CD4-positive, alpha-beta memory T cell (primary cell): ENCODE data around the gene KCNQ2. TPM values are rescaled to one million over a fixed set of nuclear protein-coding genes. Genes with fewer than 3 reads are reported as not detected.

Source experiments
- CTCF ChIA-PET: fragments of 350-600 bp; sonication (Branson Sonifier 250); formaldehyde crosslinking; loops from one replicate; lab custom pipeline; 2021; ENCODE audit warnings: inconsistent platforms; ENCODE audit not compliant: partially characterized antibody; lab: Charles Lee
- POLR2A ChIA-PET: fragments of 350-600 bp; sonication (Branson Sonifier 250); formaldehyde crosslinking; loops from one replicate; lab custom pipeline; 2021; ENCODE audit not compliant: partially characterized antibody; lab: Charles Lee
- DNase-seq, 5 donors: peaks; one replicate each; pipeline versions ENCODE4 v3.0.0 to v3.0.0-alpha.2; 2020 to 2022; ENCODE audit warnings: mixed read lengths in 1 of 5
- H3K27ac ChIP-seq: one replicate; pipeline ENCODE4 v1.7.0; 2013; ENCODE audit warnings: low read depth, low read length
- H3K27me3 ChIP-seq: 2 replicates; pipeline ENCODE4 v1.7.0; 2013; ENCODE audit warnings: mild to moderate bottlenecking, low read length, moderate library complexity; ENCODE audit not compliant: insufficient read depth
- H3K36me3 ChIP-seq: 2 replicates; pipeline ENCODE4 v1.7.0; 2013; ENCODE audit warnings: mild to moderate bottlenecking, low read length, moderate library complexity; ENCODE audit not compliant: insufficient read depth
- H3K4me1 ChIP-seq: 2 replicates; pipeline ENCODE4 v1.7.0; 2013; ENCODE audit warnings: mild to moderate bottlenecking, low read length, moderate library complexity; ENCODE audit not compliant: insufficient read depth
- H3K4me3 ChIP-seq, 2 donors: one replicate each; pipeline ENCODE4 v1.7.0; 2013; ENCODE audit warnings: low read length in 2 of 2, mild to moderate bottlenecking in 1 of 2
- H3K9me3 ChIP-seq, 2 donors: one replicate each; pipeline ENCODE4 v1.7.0; 2013; ENCODE audit warnings: low read length in 2 of 2, control low read depth in 1 of 2; ENCODE audit not compliant: control insufficient read depth in 1 of 2
- H3K27ac Mint-ChIP-seq, 7 donors: one replicate each; pipeline ENCODE4 v1.8.0; 2020 to 2021; ENCODE audit warnings: mixed read lengths in 7 of 7, mild to moderate bottlenecking in 6 of 7, inconsistent platforms in 3 of 7, moderate library complexity in 3 of 7
- H3K27me3 Mint-ChIP-seq, 2 donors: one replicate each; pipeline ENCODE4 v1.8.0; 2020 to 2021; ENCODE audit warnings: mixed read lengths in 2 of 2
- H3K36me3 Mint-ChIP-seq, 2 donors: one replicate each; pipeline ENCODE4 v1.8.0; 2020 to 2021; ENCODE audit warnings: mixed read lengths in 2 of 2, inconsistent platforms in 1 of 2, mild to moderate bottlenecking in 1 of 2
- H3K4me1 Mint-ChIP-seq, 4 donors: one replicate each; pipeline ENCODE4 v1.8.0; 2020 to 2021; ENCODE audit warnings: mixed read lengths in 4 of 4, mild to moderate bottlenecking in 1 of 4
- H3K4me3 Mint-ChIP-seq, 8 donors: one replicate each; pipeline ENCODE4 v1.8.0; 2020 to 2021; ENCODE audit warnings: mixed read lengths in 8 of 8, mild to moderate bottlenecking in 7 of 8, moderate library complexity in 6 of 8, inconsistent platforms in 3 of 8
- H3K9me3 Mint-ChIP-seq, 8 donors: one replicate each; pipeline ENCODE4 v1.8.0; 2020 to 2021; ENCODE audit warnings: mixed read lengths in 8 of 8, mild to moderate bottlenecking in 5 of 8, inconsistent platforms in 3 of 8, moderate library complexity in 1 of 8
- intact Hi-C: fragments of 100-400 bp; cut with micrococcal nuclease; formaldehyde crosslinking; loops from one replicate; pipeline ENCODE4 v1.15.1; 2023
- polyA plus RNA-seq, 2 donors: library from polyadenylated mRNA; unstranded; fragments of 300-500 nt; fragmentation: Illumina TruSeq; gene quantifications; one replicate each; pipeline ENCODE4 v1.2.3, GENCODE V29; 2021
- total RNA-seq, 2 experiments: library from RNA; stranded (reverse); gene quantifications; one replicate each; pipeline ENCODE4 v1.2.3, GENCODE V29; 2021

Gene KCNQ2
- total and polyA plus RNA-seq, 4 experiments from 2014 or later: not detected

GRCh38 chr20:63458170-63459069 is 14.0 kb downstream of the KCNQ2 start:
- Histone ChIP-seq H3K9me3 (no peaks in the 10 kb centered on the region), H3K4me1 (no peaks in the 10 kb centered on the region), H3K27me3 (no peaks in the 10 kb centered on the region), H3K4me3 (no peak overlapping the region), H3K36me3 (no peaks in the 10 kb centered on the region), H3K27ac (no peak overlapping the region)
- no peak for DNase-seq
- H3K4me3 Mint-ChIP-seq: no peak overlapping the region
- no peaks in the 10 kb centered on the region for H3K36me3 Mint-ChIP-seq
- peaks cover 0 to 11% (median under 1%) of the 10 kb centered on the region in 4 donors for H3K4me1 Mint-ChIP-seq
- H3K27ac Mint-ChIP-seq: no peak overlapping the region
- peaks cover 22 to 27% of the 10 kb centered on the region in 2 donors for H3K27me3 Mint-ChIP-seq
- ChIA-PET POLR2A (no interaction called here), CTCF (no interaction called here)
- H3K9me3 Mint-ChIP-seq: peaks cover 0 to 2% (median 0%) of the 10 kb centered on the region in 8 donors
- intact Hi-C loops: no loop called here

- peaks cover 18 to 23% of the 10 kb centered on the region in 2 donors for H3K27me3 Mint-ChIP-seq
- POLR2A ChIA-PET: no interaction called here
These were observed 14.7 kb downstream of the KCNQ2 start for GRCh38 chr20:63457737-63458136.

GRCh38 chr20:63456429-63457284 is 15.8 kb downstream of the KCNQ2 start:
- H3K27ac ChIP-seq: no peak overlapping the region
- intact Hi-C loops: no loop called here
- no peaks in the 10 kb centered on the region for H3K36me3 ChIP-seq
- no peaks in the 10 kb centered on the region for H3K9me3 ChIP-seq
- no peaks in the 10 kb centered on the region for H3K4me1 ChIP-seq
- no peaks in the 10 kb centered on the region for H3K36me3 Mint-ChIP-seq
- ChIA-PET POLR2A (no interaction called here), CTCF (no interaction called here)
- H3K9me3 Mint-ChIP-seq: no peaks in the 10 kb centered on the region
- peaks cover 0 to 11% (median under 1%) of the 10 kb centered on the region in 4 donors for H3K4me1 Mint-ChIP-seq
- H3K27me3 ChIP-seq: no peaks in the 10 kb centered on the region
- H3K4me3 Mint-ChIP-seq: no peak overlapping the region
- no peak for DNase-seq
- H3K27ac Mint-ChIP-seq: no peak overlapping the region
- H3K4me3 ChIP-seq: no peak overlapping the region
- peaks cover 18 to 20% of the 10 kb centered on the region in 2 donors for H3K27me3 Mint-ChIP-seq

More at GRCh38 chr20:63457737-63458136, 14.7 kb downstream of the KCNQ2 start:
- no peaks in the 10 kb centered on the region for H3K9me3 ChIP-seq
- peaks cover 0 to 11% (median under 1%) of the 10 kb centered on the region in 4 donors for H3K4me1 Mint-ChIP-seq
- DNase-seq: no peak
- no peaks in the 10 kb centered on the region for H3K4me1 ChIP-seq
- intact Hi-C loops: no loop called here
- no peak overlapping the region for H3K27ac ChIP-seq
- H3K27me3 ChIP-seq: no peaks in the 10 kb centered on the region
- H3K27ac Mint-ChIP-seq: no peak overlapping the region
- H3K4me3 Mint-ChIP-seq: no peak overlapping the region
- CTCF ChIA-PET: no interaction called here
- no peak overlapping the region for H3K4me3 ChIP-seq
- H3K9me3 Mint-ChIP-seq: no peaks in the 10 kb centered on the region
- no peaks in the 10 kb centered on the region for H3K36me3 Mint-ChIP-seq
- H3K36me3 ChIP-seq: no peaks in the 10 kb centered on the region

GRCh38 chr20:63455568-63455859 is 16.9 kb downstream of the KCNQ2 start:
- Histone ChIP-seq H3K27me3 (no peaks in the 10 kb centered on the region), H3K9me3 (no peaks in the 10 kb centered on the region), H3K27ac (no peak overlapping the region), H3K4me3 (no peak overlapping the region), H3K36me3 (no peaks in the 10 kb centered on the region), H3K4me1 (no peaks in the 10 kb centered on the region)
- Mint-ChIP-seq H3K27me3 (peaks cover 10 to 14% of the 10 kb centered on the region in 2 donors), H3K27ac (no peak overlapping the region), H3K36me3 (no peaks in the 10 kb centered on the region), H3K4me3 (no peak overlapping the region), H3K9me3 (no peaks in the 10 kb centered on the region), H3K4me1 (peaks cover 0 to 11% (median under 1%) of the 10 kb centered on the region in 4 donors)
- DNase-seq: no peak
- ChIA-PET POLR2A (no interaction called here), CTCF (no interaction called here)
- intact Hi-C loops: no loop called here

GRCh38 chr20:63454731-63455567 is 17.5 kb downstream of the KCNQ2 start:
- ChIA-PET POLR2A (no interaction called here), CTCF (no interaction called here)
- intact Hi-C loops: no loop called here

GRCh38 chr20:63452821-63453523 is 19.5 kb downstream of the KCNQ2 start:
- intact Hi-C loops: no loop called here
- H3K36me3 ChIP-seq: no peaks in the 10 kb centered on the region
- Mint-ChIP-seq H3K4me1 (peaks cover 0 to 11% (median under 1%) of the 10 kb centered on the region in 4 donors), H3K36me3 (no peaks in the 10 kb centered on the region), H3K9me3 (no peaks in the 10 kb centered on the region), H3K27me3 (peaks cover 7 to 13% of the 10 kb centered on the region in 2 donors), H3K27ac (no peak overlapping the region), H3K4me3 (no peak overlapping the region)
- no peak overlapping the region for H3K4me3 ChIP-seq
- POLR2A ChIA-PET: no interaction called here
- no peaks in the 10 kb centered on the region for H3K27me3 ChIP-seq
- no peak overlapping the region for H3K27ac ChIP-seq
- H3K9me3 ChIP-seq: no peaks in the 10 kb centered on the region
- no peaks in the 10 kb centered on the region for H3K4me1 ChIP-seq
- CTCF ChIA-PET: no interaction called here
- no peak for DNase-seq

More at GRCh38 chr20:63454731-63455567, 17.5 kb downstream of the KCNQ2 start:
- H3K4me1 Mint-ChIP-seq: peaks cover 0 to 11% (median under 1%) of the 10 kb centered on the region in 4 donors
- no peaks in the 10 kb centered on the region for H3K9me3 Mint-ChIP-seq
- peaks cover 8 to 14% of the 10 kb centered on the region in 2 donors for H3K27me3 Mint-ChIP-seq
- Histone ChIP-seq H3K36me3 (no peaks in the 10 kb centered on the region), H3K27ac (no peak overlapping the region), H3K4me3 (no peak overlapping the region), H3K9me3 (no peaks in the 10 kb centered on the region), H3K4me1 (no peaks in the 10 kb centered on the region), H3K27me3 (no peaks in the 10 kb centered on the region)
- H3K36me3 Mint-ChIP-seq: no peaks in the 10 kb centered on the region
- no peak for DNase-seq
- H3K4me3 Mint-ChIP-seq: no peak overlapping the region
- no peak overlapping the region for H3K27ac Mint-ChIP-seq
